HepG2 (cell line): ENCODE data around the gene SLC22A23. TPM values are rescaled to one million over a fixed set of nuclear protein-coding genes. Genes with fewer than 3 reads are reported as not detected.

ENCODE experiments used
- EP300 ChIP-seq, 3 experiments: sonication (generic) in 1 of 3; formaldehyde crosslinking in 1 of 3; IDR thresholded peaks; 2 replicates each; pipeline versions ENCODE4 v1.5.1 to v1.6.1; 2011 to 2020; ENCODE audit warnings: low read depth in 2 of 3, low read length in 2 of 3, borderline replicate concordance in 1 of 3, improper control_type of control experiment in 1 of 3, mild to moderate bottlenecking in 1 of 3, missing genetic modification reagents in 1 of 3, moderate library complexity in 1 of 3
- MBNL3 ChIP-seq: fragments of 250-450 bp; sonication (Bioruptor Pico); conservative IDR thresholded peaks from 2 replicates; pipeline ENCODE4 v1.8.0; 2022; ENCODE audit warnings: mild to moderate bottlenecking, inconsistent platforms
- RARA ChIP-seq: IDR thresholded peaks from 2 replicates; pipeline ENCODE4 v1.6.1; 2016; ENCODE audit warnings: missing genetic modification reagents, missing compliant biosample characterization
- RCOR2 ChIP-seq: IDR thresholded peaks from 2 replicates; pipeline ENCODE4 v1.6.1; 2016; ENCODE audit warnings: missing biosample characterization, missing genetic modification reagents
- SKI ChIP-seq: fragments of 450-650 bp; IDR thresholded peaks from one replicate; pipeline ENCODE4 v1.6.1; 2018; ENCODE audit warnings: mild to moderate bottlenecking; ENCODE audit not compliant: partially characterized antibody
- SOX13 ChIP-seq, 3 experiments: fragments of 450-650 bp in 1 of 3; sonication (generic) in 1 of 3; formaldehyde crosslinking in 1 of 3; IDR thresholded peaks in 2 of 3; conservative IDR thresholded peaks in 1 of 3; 2 replicates each; pipeline versions ENCODE4 v1.5.0 to v1.6.1; 2016 to 2020; ENCODE audit warnings: antibody characterized with exemption in 1 of 3, mild to moderate bottlenecking in 1 of 3, missing compliant biosample characterization in 1 of 3, missing genetic modification reagents in 1 of 3, moderate library complexity in 1 of 3
- SRSF4 ChIP-seq: fragments of 200-400 bp; formaldehyde crosslinking; IDR thresholded peaks from one replicate; pipeline ENCODE4 v1.6.1; 2018; ENCODE audit warnings: mild to moderate bottlenecking, low read depth, low read length, moderate library complexity; ENCODE audit not compliant: poor library complexity, severe bottlenecking
- TEAD3 ChIP-seq: optimal IDR thresholded peaks from 2 replicates; pipeline ENCODE3; 2016; ENCODE audit warnings: borderline replicate concordance
- U2AF1 ChIP-seq: fragments of 200-400 bp; formaldehyde crosslinking; optimal IDR thresholded peaks from 2 replicates; pipeline ENCODE3; 2017; ENCODE audit warnings: mild to moderate bottlenecking, low read depth, low read length
- ZNF674 ChIP-seq: sonication (generic); formaldehyde crosslinking; IDR thresholded peaks from 2 replicates; pipeline ENCODE4 v1.5.0; 2020; ENCODE audit warnings: low read depth, mild to moderate bottlenecking, missing genetic modification reagents
- ZNF776 ChIP-seq: sonication (generic); formaldehyde crosslinking; IDR thresholded peaks from 2 replicates; pipeline ENCODE4 v1.4.0; 2020; ENCODE audit warnings: mild to moderate bottlenecking, missing genetic modification reagents
- polyA plus RNA-seq, 8 experiments: library from polyadenylated mRNA; depleted of rRNA in 3 of 8; stranded (reverse) in 7 of 8; unstranded in 1 of 8; fragments of >200 nt; fragmentation: Illumina TruSeq in 4 of 8; extraction: Trizol in 4 of 8; gene quantifications; 2 replicates each; pipeline versions ENCODE4 v1.2.1 to v1.2.3, GENCODE V29; 2011 to 2016; ENCODE audit warnings: low read depth in 4 of 8, missing spikeins in 1 of 8, mixed read lengths in 1 of 8; ENCODE audit not compliant: insufficient read depth in 1 of 8
- total RNA-seq, 5 experiments: library from RNA; depleted of rRNA; stranded (reverse); fragments of >200 nt; fragmentation: Illumina TruSeq; extraction: Trizol; gene quantifications; 2 replicates each; pipeline ENCODE4 v1.2.3, GENCODE V29; 2016; ENCODE audit warnings: low read depth in 1 of 5
- TF ChIP-seq, protein P1 (sequence below): sonication (generic); formaldehyde crosslinking; IDR thresholded peaks from 2 replicates; pipeline ENCODE4 v1.4.0; 2020; ENCODE audit warnings: mild to moderate bottlenecking, missing genetic modification reagents
- TF ChIP-seq, protein P2 (sequence below): IDR thresholded peaks from 2 replicates; pipeline ENCODE4 v1.6.1; 2016; ENCODE audit warnings: low read depth, control low read depth
- TF ChIP-seq, protein P3 (sequence below): sonication (generic); formaldehyde crosslinking; IDR thresholded peaks from 2 replicates; pipeline ENCODE4 v1.4.0; 2020; ENCODE audit warnings: missing genetic modification reagents, borderline replicate concordance
- TF ChIP-seq, protein P4 (sequence below): sonication (generic); formaldehyde crosslinking; IDR thresholded peaks from 2 replicates; pipeline ENCODE4 v1.9.0; 2021; ENCODE audit warnings: missing genetic modification reagents, borderline replicate concordance

The SLC22A23 gene
- total and polyA plus RNA-seq, 2 of the 13 experiments (the other 11 are each of a cell fraction or from before 2014, with no cell fraction given): 11.8 to 17.5 TPM

DNA sequence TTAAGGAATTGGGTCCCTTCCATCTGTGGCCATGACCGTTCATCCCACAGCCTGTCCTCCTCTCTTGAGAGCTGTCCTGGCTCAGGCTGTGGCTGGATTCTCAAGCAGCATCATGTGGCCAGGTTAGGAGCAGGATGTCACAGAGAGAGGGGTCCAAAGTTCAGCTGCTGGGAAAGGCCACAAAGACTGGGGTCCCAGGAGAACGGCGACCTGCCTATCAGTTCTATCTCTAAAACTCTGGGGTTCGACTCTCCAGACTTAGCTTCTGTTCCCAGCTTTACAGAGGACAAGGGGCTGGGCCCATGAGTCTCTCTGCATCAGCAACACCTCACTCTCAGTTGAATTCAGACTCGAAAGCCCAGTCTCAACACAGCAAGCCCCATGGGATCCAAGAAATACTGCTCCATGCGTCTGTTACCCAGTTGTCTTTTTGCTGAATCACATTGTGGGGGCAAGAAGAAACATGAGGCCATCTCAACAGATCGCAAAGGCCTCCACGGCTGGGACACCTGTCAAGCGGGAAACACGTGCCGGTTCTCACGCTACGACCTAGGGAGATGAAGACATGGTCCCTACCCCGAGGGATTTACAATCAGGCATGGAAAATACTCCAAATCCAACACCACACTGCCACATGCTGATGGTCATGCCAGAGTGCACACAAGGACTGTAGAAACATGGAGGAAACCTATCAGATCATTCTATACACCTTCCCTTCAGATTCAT, 95.4 kb downstream of the SLC22A23 start (continued):
- TF ChIP-seq, protein P1, sequence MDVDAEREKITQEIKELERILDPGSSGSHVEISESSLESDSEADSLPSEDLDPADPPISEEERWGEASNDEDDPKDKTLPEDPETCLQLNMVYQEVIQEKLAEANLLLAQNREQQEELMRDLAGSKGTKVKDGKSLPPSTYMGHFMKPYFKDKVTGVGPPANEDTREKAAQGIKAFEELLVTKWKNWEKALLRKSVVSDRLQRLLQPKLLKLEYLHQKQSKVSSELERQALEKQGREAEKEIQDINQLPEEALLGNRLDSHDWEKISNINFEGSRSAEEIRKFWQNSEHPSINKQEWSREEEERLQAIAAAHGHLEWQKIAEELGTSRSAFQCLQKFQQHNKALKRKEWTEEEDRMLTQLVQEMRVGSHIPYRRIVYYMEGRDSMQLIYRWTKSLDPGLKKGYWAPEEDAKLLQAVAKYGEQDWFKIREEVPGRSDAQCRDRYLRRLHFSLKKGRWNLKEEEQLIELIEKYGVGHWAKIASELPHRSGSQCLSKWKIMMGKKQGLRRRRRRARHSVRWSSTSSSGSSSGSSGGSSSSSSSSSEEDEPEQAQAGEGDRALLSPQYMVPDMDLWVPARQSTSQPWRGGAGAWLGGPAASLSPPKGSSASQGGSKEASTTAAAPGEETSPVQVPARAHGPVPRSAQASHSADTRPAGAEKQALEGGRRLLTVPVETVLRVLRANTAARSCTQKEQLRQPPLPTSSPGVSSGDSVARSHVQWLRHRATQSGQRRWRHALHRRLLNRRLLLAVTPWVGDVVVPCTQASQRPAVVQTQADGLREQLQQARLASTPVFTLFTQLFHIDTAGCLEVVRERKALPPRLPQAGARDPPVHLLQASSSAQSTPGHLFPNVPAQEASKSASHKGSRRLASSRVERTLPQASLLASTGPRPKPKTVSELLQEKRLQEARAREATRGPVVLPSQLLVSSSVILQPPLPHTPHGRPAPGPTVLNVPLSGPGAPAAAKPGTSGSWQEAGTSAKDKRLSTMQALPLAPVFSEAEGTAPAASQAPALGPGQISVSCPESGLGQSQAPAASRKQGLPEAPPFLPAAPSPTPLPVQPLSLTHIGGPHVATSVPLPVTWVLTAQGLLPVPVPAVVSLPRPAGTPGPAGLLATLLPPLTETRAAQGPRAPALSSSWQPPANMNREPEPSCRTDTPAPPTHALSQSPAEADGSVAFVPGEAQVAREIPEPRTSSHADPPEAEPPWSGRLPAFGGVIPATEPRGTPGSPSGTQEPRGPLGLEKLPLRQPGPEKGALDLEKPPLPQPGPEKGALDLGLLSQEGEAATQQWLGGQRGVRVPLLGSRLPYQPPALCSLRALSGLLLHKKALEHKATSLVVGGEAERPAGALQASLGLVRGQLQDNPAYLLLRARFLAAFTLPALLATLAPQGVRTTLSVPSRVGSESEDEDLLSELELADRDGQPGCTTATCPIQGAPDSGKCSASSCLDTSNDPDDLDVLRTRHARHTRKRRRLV: no peak
- TF ChIP-seq ZNF776 (CRISPR knock-in tag) (no peak), SKI (no peak), SRSF4 (no peak), U2AF1 (no peak), MBNL3 (CRISPR knock-in tag) (no peak), EP300 (IDR thresholded peaks at IDR 0.05; ENCODE audit: low read depth in 2 of 2, low read length in 2 of 2) (0 out of 4 replicates have a peak, but pooled peaks of 1 of the 2 experiments have one; percentile 8), EP300 (CRISPR knock-in tag; IDR thresholded peaks at IDR 0.05; ENCODE audit: borderline replicate concordance) (no peak), SOX13 (IDR thresholded peaks at IDR 0.05) (no peak), SOX13 (CRISPR knock-in tag; conservative IDR thresholded peaks at IDR 0.05 in 1 of 2, IDR thresholded peaks at IDR 0.05 in 1 of 2) (peak in 1 of 2 experiments; percentile 36; a peak in 1 of 4 replicates), ZNF674 (CRISPR knock-in tag) (no peak), TEAD3 (CRISPR knock-in tag) (peak; percentile 44), RCOR2 (CRISPR knock-in tag) (0 out of 2 replicates have a peak, but pooled peaks have one; percentile 36), RARA (CRISPR knock-in tag) (peak; percentile 62)
- TF ChIP-seq, protein P2, sequence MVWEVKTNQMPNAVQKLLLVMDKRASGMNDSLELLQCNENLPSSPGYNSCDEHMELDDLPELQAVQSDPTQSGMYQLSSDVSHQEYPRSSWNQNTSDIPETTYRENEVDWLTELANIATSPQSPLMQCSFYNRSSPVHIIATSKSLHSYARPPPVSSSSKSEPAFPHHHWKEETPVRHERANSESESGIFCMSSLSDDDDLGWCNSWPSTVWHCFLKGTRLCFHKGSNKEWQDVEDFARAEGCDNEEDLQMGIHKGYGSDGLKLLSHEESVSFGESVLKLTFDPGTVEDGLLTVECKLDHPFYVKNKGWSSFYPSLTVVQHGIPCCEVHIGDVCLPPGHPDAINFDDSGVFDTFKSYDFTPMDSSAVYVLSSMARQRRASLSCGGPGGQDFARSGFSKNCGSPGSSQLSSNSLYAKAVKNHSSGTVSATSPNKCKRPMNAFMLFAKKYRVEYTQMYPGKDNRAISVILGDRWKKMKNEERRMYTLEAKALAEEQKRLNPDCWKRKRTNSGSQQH (CRISPR knock-in tag): 0 out of 2 replicates have a peak, but pooled peaks have one; percentile 38
- TF ChIP-seq, protein P3, sequence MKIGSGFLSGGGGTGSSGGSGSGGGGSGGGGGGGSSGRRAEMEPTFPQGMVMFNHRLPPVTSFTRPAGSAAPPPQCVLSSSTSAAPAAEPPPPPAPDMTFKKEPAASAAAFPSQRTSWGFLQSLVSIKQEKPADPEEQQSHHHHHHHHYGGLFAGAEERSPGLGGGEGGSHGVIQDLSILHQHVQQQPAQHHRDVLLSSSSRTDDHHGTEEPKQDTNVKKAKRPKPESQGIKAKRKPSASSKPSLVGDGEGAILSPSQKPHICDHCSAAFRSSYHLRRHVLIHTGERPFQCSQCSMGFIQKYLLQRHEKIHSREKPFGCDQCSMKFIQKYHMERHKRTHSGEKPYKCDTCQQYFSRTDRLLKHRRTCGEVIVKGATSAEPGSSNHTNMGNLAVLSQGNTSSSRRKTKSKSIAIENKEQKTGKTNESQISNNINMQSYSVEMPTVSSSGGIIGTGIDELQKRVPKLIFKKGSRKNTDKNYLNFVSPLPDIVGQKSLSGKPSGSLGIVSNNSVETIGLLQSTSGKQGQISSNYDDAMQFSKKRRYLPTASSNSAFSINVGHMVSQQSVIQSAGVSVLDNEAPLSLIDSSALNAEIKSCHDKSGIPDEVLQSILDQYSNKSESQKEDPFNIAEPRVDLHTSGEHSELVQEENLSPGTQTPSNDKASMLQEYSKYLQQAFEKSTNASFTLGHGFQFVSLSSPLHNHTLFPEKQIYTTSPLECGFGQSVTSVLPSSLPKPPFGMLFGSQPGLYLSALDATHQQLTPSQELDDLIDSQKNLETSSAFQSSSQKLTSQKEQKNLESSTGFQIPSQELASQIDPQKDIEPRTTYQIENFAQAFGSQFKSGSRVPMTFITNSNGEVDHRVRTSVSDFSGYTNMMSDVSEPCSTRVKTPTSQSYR: peak; percentile 31; the same call in 1 of the 2 replicates
- TF ChIP-seq, protein P4, sequence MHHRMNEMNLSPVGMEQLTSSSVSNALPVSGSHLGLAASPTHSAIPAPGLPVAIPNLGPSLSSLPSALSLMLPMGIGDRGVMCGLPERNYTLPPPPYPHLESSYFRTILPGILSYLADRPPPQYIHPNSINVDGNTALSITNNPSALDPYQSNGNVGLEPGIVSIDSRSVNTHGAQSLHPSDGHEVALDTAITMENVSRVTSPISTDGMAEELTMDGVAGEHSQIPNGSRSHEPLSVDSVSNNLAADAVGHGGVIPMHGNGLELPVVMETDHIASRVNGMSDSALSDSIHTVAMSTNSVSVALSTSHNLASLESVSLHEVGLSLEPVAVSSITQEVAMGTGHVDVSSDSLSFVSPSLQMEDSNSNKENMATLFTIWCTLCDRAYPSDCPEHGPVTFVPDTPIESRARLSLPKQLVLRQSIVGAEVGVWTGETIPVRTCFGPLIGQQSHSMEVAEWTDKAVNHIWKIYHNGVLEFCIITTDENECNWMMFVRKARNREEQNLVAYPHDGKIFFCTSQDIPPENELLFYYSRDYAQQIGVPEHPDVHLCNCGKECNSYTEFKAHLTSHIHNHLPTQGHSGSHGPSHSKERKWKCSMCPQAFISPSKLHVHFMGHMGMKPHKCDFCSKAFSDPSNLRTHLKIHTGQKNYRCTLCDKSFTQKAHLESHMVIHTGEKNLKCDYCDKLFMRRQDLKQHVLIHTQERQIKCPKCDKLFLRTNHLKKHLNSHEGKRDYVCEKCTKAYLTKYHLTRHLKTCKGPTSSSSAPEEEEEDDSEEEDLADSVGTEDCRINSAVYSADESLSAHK (CRISPR knock-in tag): no peak
